CD14-positive monocyte (primary cell): Measurements from ENCODE around the gene LRRTM3. TPM values are rescaled to one million over a fixed set of nuclear protein-coding genes. Genes with fewer than 3 reads are reported as not detected.

ENCODE experiments used
- DNase-seq, 3 donors: peaks; one replicate each; pipeline ENCODE4 v3.0.0-alpha.2; 2011 to 2022
- H2AFZ ChIP-seq: 2 replicates; pipeline ENCODE4 v1.6.0; 2012; ENCODE audit warnings: mild to moderate bottlenecking, low read depth, low read length, inconsistent platforms; ENCODE audit not compliant: insufficient read depth, poor library complexity, severe bottlenecking
- H3K27ac ChIP-seq, 2 donors: 1 replicate in 1 of 2; 2 replicates in 1 of 2; pipeline ENCODE4 v1.5.1; 2012 to 2013; ENCODE audit warnings: low read length in 2 of 2, control low read depth in 1 of 2, inconsistent platforms in 1 of 2, low read depth in 1 of 2, mild to moderate bottlenecking in 1 of 2
- H3K27me3 ChIP-seq, 2 donors: one replicate each; pipeline versions ENCODE4 v1.6.0 to v1.6.1; 2011 to 2013; ENCODE audit warnings: low read length in 2 of 2; ENCODE audit not compliant: control insufficient read depth in 2 of 2, insufficient read depth in 2 of 2
- H3K36me3 ChIP-seq, 2 donors: replicated peaks in 1 of 2; 1 replicate in 1 of 2; 2 replicates in 1 of 2; pipeline versions ENCODE4 v1.5.1 to v1.6.1; 2012 to 2013; ENCODE audit warnings: low read length in 2 of 2, control low read depth in 1 of 2, inconsistent platforms in 1 of 2, mild to moderate bottlenecking in 1 of 2; ENCODE audit not compliant: insufficient read depth in 2 of 2, control insufficient read depth in 1 of 2
- H3K4me1 ChIP-seq, 2 donors: 1 replicate in 1 of 2; 2 replicates in 1 of 2; pipeline versions ENCODE4 v1.5.1 to v1.6.1; 2012 to 2013; ENCODE audit warnings: low read length in 2 of 2, control low read depth in 1 of 2, inconsistent platforms in 1 of 2, mild to moderate bottlenecking in 1 of 2, moderate library complexity in 1 of 2; ENCODE audit not compliant: insufficient read depth in 2 of 2, control insufficient read depth in 1 of 2
- H3K4me2 ChIP-seq: replicated peaks from 2 replicates; pipeline ENCODE3; 2012; ENCODE audit warnings: low read length, moderate library complexity, mild to moderate bottlenecking; ENCODE audit not compliant: poor library complexity, severe bottlenecking; ENCODE audit errors: extremely low read depth
- H3K4me3 ChIP-seq, 3 experiments: fragments of 200-600 bp in 1 of 3; sonication (generic) in 1 of 3; replicated peaks in 1 of 3; 1 replicate in 2 of 3; 2 replicates in 1 of 3; pipeline ENCODE4 v1.5.1; 2011 to 2013; ENCODE audit warnings: low read length in 3 of 3, mild to moderate bottlenecking in 3 of 3, control low read depth in 2 of 3, low read depth in 2 of 3, inconsistent platforms in 1 of 3, moderate library complexity in 1 of 3
- H3K79me2 ChIP-seq: 2 replicates; pipeline ENCODE4 v1.6.0; 2012; ENCODE audit warnings: mild to moderate bottlenecking, control low read depth, inconsistent platforms, low read length, moderate library complexity; ENCODE audit not compliant: insufficient read depth
- H3K9ac ChIP-seq: 2 replicates; pipeline ENCODE4 v1.6.0; 2017; ENCODE audit warnings: low read length, mild to moderate bottlenecking; ENCODE audit not compliant: insufficient read depth, poor library complexity, severe bottlenecking
- H3K9me3 ChIP-seq, 2 donors: replicated peaks in 1 of 2; 1 replicate in 1 of 2; 2 replicates in 1 of 2; pipeline versions ENCODE4 v1.5.1 to v1.6.1; 2012 to 2013; ENCODE audit warnings: low read length in 2 of 2, control low read depth in 1 of 2; ENCODE audit not compliant: control insufficient read depth in 1 of 2, insufficient read depth in 1 of 2
- H4K20me1 ChIP-seq: 2 replicates; pipeline ENCODE4 v1.6.0; 2012; ENCODE audit warnings: mild to moderate bottlenecking, low read length, control low read depth, moderate library complexity; ENCODE audit not compliant: insufficient read depth
- H3K27ac Mint-ChIP-seq, 7 donors: one replicate each; pipeline ENCODE4 v1.8.0; 2020; ENCODE audit warnings: mild to moderate bottlenecking in 7 of 7, mixed read lengths in 7 of 7, moderate library complexity in 6 of 7, inconsistent platforms in 2 of 7
- H3K27me3 Mint-ChIP-seq, 3 donors: one replicate each; pipeline ENCODE4 v1.8.0; 2021 to 2022; ENCODE audit warnings: low read depth in 3 of 3, mild to moderate bottlenecking in 3 of 3, mixed read lengths in 3 of 3, moderate library complexity in 3 of 3, inconsistent platforms in 1 of 3
- H3K36me3 Mint-ChIP-seq, 2 donors: one replicate each; pipeline ENCODE4 v1.8.0; 2020; ENCODE audit warnings: mixed read lengths in 2 of 2, inconsistent platforms in 1 of 2, mild to moderate bottlenecking in 1 of 2
- H3K4me1 Mint-ChIP-seq: one replicate; pipeline ENCODE4 v1.8.0; 2020; ENCODE audit warnings: mild to moderate bottlenecking, mixed read lengths
- H3K4me3 Mint-ChIP-seq, 2 donors: one replicate each; pipeline ENCODE4 v1.8.0; 2020; ENCODE audit warnings: mild to moderate bottlenecking in 2 of 2, mixed read lengths in 2 of 2, moderate library complexity in 1 of 2
- H3K9me3 Mint-ChIP-seq, 7 donors: one replicate each; pipeline ENCODE4 v1.8.0; 2020 to 2022; ENCODE audit warnings: mixed read lengths in 7 of 7, mild to moderate bottlenecking in 6 of 7, moderate library complexity in 6 of 7, inconsistent platforms in 2 of 7
- CTCF ChIP-seq: fragments of 200-600 bp; IDR thresholded peaks from one replicate; pipeline ENCODE4 v1.8.0; 2022; ENCODE audit warnings: antibody characterized with exemption, mild to moderate bottlenecking
- WGBS: methylation state at CpG from one replicate; pipeline ENCODE4 v1.1.5; 2013; ENCODE audit warnings: missing lambda C conversion rate; ENCODE audit not compliant: insufficient coverage; 5-methylcytosine and 5-hydroxymethylcytosine counted together
- intact Hi-C, 2 donors: fragments of 100-400 bp; cut with micrococcal nuclease; formaldehyde crosslinking; loops; one replicate each; pipeline versions ENCODE4 v1.15.0 to v1.15.1; 2023
- polyA plus RNA-seq, 3 donors: library from polyadenylated mRNA; depleted of rRNA in 1 of 3; unstranded in 2 of 3; stranded (reverse) in 1 of 3; fragments of 300-500 nt in 2 of 3; fragments of >200 nt in 1 of 3; fragmentation: Illumina TruSeq in 2 of 3; gene quantifications; 1 replicate in 2 of 3; 2 replicates in 1 of 3; pipeline ENCODE4 v1.2.3, GENCODE V29; 2012 to 2021

The LRRTM3 gene
- polyA plus RNA-seq, 3 donors, result not detected

GRCh38 chr10:66964946-66965345 is 39.1 kb downstream of the LRRTM3 start:
- H3K9me3 ChIP-seq, result no peaks in the 10 kb centered on the region
- H3K36me3 ChIP-seq, result no peaks in the 10 kb centered on the region
- 64% methylated on average over 2 of the region's 4 CpGs for WGBS
- no peak overlapping the region for H3K4me3 ChIP-seq
- Mint-ChIP-seq H3K36me3 (no peaks in the 10 kb centered on the region), H3K4me3 (no peak overlapping the region), H3K4me1 (no peaks in the 10 kb centered on the region), H3K9me3 (peaks cover 0 to 4% (median 0%) of the 10 kb centered on the region in 7 donors), H3K27ac (no peak overlapping the region), H3K27me3 (peaks cover 0 to 1% (median 0%) of the 10 kb centered on the region in 3 donors)
- intact Hi-C loops, result no loop called here
- no peak overlapping the region for H2AFZ ChIP-seq
- H3K4me1 ChIP-seq, result no peaks in the 10 kb centered on the region
- DNase-seq, result no peak
- no peak for TF ChIP-seq CTCF
- H3K27ac ChIP-seq, result no peak overlapping the region
- H3K9ac ChIP-seq, result no peak overlapping the region
- H3K27me3 ChIP-seq, result no peaks in the 10 kb centered on the region
- H4K20me1 ChIP-seq, result no peaks in the 10 kb centered on the region
- H3K4me2 ChIP-seq, result no peak overlapping the region
- H3K79me2 ChIP-seq, result no peaks in the 10 kb centered on the region

GRCh38 chr10:66980246-66980815 is 54.5 kb downstream of the LRRTM3 start:
- Histone ChIP-seq H3K4me2 (no peak overlapping the region), H3K9ac (no peak overlapping the region), H3K4me1 (no peaks in the 10 kb centered on the region), H3K36me3 (no peaks in the 10 kb centered on the region), H3K27ac (no peak overlapping the region), H3K4me3 (no peak overlapping the region), H4K20me1 (no peaks in the 10 kb centered on the region), H3K79me2 (no peaks in the 10 kb centered on the region), H3K9me3 (no peaks in the 10 kb centered on the region), H2AFZ (no peak overlapping the region), H3K27me3 (no peaks in the 10 kb centered on the region)
- H3K36me3 Mint-ChIP-seq, result no peaks in the 10 kb centered on the region
- H3K4me3 Mint-ChIP-seq, result no peak overlapping the region
- TF ChIP-seq CTCF, result no peak
- no peak overlapping the region for H3K27ac Mint-ChIP-seq
- intact Hi-C loops, result no loop called here
- DNase-seq, result no peak
- no peaks in the 10 kb centered on the region for H3K4me1 Mint-ChIP-seq
- peaks cover 0 to 5% (median 0%) of the 10 kb centered on the region in 7 donors for H3K9me3 Mint-ChIP-seq
- 83% methylated on average over 3 of the region's 4 CpGs for WGBS
- peaks cover 0 to 2% (median 2%) of the 10 kb centered on the region in 3 donors for H3K27me3 Mint-ChIP-seq
